H7 (cell line): Measurements from ENCODE around the gene BAG1. TPM values are rescaled to one million over a fixed set of nuclear protein-coding genes. Genes with fewer than 3 reads are reported as not detected.

Experiments
- DNase-seq: peaks from one replicate; pipeline ENCODE4 v3.0.0; 2012
- H3K27me3 ChIP-seq: 2 replicates; pipeline ENCODE4 v1.6.0; 2011; ENCODE audit warnings: mild to moderate bottlenecking, low read length; ENCODE audit not compliant: control insufficient read depth, insufficient read depth
- H3K36me3 ChIP-seq: replicated peaks from 2 replicates; pipeline ENCODE4 v1.5.1; 2011; ENCODE audit warnings: low read length; ENCODE audit not compliant: control insufficient read depth, insufficient read depth
- H3K4me3 ChIP-seq: 2 replicates; pipeline ENCODE4 v1.5.1; 2011; ENCODE audit warnings: low read depth, mild to moderate bottlenecking, control low read depth, low read length, moderate library complexity; ENCODE audit not compliant: insufficient read depth
- total RNA-seq: library from RNA; depleted of rRNA; stranded (reverse); fragments of >200 nt; shearing (Covaris generic); gene quantifications from 2 replicates; pipeline ENCODE4 v1.2.3, GENCODE V29; 2014

BAG1 gene
- total RNA-seq, 1 experiment from 2014 or later, result 27.8 TPM

- DNase-seq, result peak; percentile 95
- H3K4me3 ChIP-seq, result peak within 1 kb of the TSS; percentile 96
- no peaks in the 10 kb centered on the region for H3K27me3 ChIP-seq
- peaks cover 3% of the 10 kb centered on the region; the same call in 1 of the 2 replicates for H3K36me3 ChIP-seq
Observed at GRCh38 chr9:33290247-33291030, 25.9 kb upstream of the BAG1 start, which contains the start of gene NFX1. Gene NFX1, plus strand, starts transcription at chr9:33290516. Its CDS starts 57 bp downstream, at chr9:33290573.

GRCh38 chr9:33289936-33290246, 25.4 kb upstream of the BAG1 start:
- peak overlapping the region; percentile 96 for H3K4me3 ChIP-seq
- H3K36me3 ChIP-seq, result 0 out of 2 replicates have a peak, but pooled peaks cover 1% of the 10 kb centered on the region
- H3K27me3 ChIP-seq, result no peaks in the 10 kb centered on the region
- DNase-seq, result no peak

- H3K27me3 ChIP-seq, result no peaks in the 10 kb centered on the region
- DNase-seq, result peak; percentile 52
- 0 out of 2 replicates have a peak, but pooled peaks cover 1% of the 10 kb centered on the region for H3K36me3 ChIP-seq
- 0 out of 2 replicates have a peak overlapping the region, but pooled peaks have one; percentile 96 for H3K4me3 ChIP-seq
Observed at GRCh38 chr9:33289496-33289895, 25.0 kb upstream of the BAG1 start.

DNA sequence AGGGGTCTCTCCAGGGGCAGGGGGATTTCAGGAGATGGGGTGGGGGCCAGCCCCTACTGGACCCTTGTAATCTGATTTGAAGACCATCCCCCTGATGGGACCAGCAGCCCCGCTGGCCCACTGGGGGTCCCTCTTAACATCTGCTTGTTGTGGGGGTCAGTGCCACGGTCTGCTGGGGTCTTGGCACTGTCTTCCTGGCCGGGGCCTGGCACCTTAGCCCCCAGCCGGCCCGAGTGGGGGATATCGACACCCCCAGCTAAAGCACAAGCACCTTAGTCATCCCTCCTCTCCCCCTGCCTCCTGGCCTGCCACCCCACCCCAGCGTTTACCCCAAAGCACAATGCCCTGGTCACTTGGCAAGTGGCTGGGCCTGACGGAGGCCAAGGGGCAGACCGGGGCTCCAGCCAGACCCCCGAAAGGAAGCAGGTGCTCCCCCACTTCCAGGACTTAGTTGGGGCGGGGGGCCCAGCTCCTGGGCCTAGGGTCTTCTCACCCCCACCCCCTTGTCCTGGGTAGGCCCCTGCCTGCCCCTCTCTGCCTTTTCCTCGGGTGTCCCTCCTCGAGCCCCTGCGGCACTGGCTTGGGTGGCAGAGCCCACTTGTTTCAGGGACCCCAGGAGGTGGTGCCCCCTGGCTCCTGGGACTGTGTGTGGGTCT, 24.4 kb upstream of the BAG1 start:
- Histone ChIP-seq H3K27me3 (no peaks in the 10 kb centered on the region), H3K4me3 (no peak overlapping the region), H3K36me3 (0 out of 2 replicates have a peak, but pooled peaks cover 1% of the 10 kb centered on the region)
- peak; percentile 35 for DNase-seq

GRCh38 chr9:33288235-33288634, 23.7 kb upstream of the BAG1 start:
- H3K4me3 ChIP-seq, result no peak overlapping the region
- H3K36me3 ChIP-seq, result 0 out of 2 replicates have a peak, but pooled peaks cover 1% of the 10 kb centered on the region
- H3K27me3 ChIP-seq, result no peaks in the 10 kb centered on the region
- DNase-seq, result no peak

DNA sequence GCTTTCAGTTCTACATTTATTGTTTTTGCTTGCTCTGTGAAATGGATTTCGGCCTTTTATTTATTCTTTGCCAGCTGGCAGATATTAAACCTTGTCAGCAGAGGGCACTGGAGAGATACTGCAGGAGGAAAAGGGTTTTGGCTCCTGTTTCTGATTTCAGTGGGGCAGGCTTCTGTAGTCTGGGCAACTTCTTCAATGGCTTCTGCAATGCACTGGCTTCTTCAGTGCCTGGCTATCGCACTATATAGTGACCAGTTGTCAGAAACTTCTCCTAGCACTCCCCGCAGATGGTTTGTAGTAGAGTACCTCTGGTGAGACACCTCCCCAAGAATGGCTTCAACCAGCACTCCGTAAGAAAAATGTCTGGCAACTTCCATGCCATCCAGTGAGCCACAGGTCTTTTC, 22.6 kb upstream of the BAG1 start:
- Histone ChIP-seq H3K27me3 (no peaks in the 10 kb centered on the region), H3K4me3 (no peak overlapping the region), H3K36me3 (no peaks in the 10 kb centered on the region)
- DNase-seq, result peak; percentile 78

DNA sequence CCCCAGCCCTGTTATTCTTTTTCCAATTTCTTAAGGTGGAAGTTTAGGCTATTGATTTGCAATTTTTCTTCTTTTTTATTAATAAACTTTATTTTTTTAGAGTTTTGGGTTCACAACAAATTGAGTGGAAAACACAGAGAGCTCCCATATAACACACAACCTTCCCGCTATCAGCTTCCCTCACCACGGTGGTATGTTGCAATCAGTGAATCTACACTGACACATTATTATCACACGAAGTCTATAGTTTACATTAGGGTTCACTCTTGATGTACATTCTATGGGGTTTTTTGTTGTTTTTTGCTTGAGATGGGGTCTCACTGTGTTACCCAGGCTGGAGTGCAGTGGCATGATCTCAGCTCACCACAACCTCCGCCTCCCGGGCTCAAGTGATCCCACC, 21.0 kb upstream of the BAG1 start:
- Histone ChIP-seq H3K27me3 (no peaks in the 10 kb centered on the region), H3K4me3 (no peak overlapping the region), H3K36me3 (peaks cover 4% of the 10 kb centered on the region)
- no peak for DNase-seq

- DNase-seq, result no peak
- H3K36me3 ChIP-seq, result peaks cover 19% of the 10 kb centered on the region
- no peak overlapping the region for H3K4me3 ChIP-seq
- no peaks in the 10 kb centered on the region for H3K27me3 ChIP-seq
Observed at GRCh38 chr9:33277484-33277883, 13.0 kb upstream of the BAG1 start.

- no peak for DNase-seq
- Histone ChIP-seq H3K4me3 (no peak overlapping the region), H3K36me3 (peaks cover 19% of the 10 kb centered on the region), H3K27me3 (no peaks in the 10 kb centered on the region)
Observed at GRCh38 chr9:33273972-33274328, 9.4 kb upstream of the BAG1 start.

DNA sequence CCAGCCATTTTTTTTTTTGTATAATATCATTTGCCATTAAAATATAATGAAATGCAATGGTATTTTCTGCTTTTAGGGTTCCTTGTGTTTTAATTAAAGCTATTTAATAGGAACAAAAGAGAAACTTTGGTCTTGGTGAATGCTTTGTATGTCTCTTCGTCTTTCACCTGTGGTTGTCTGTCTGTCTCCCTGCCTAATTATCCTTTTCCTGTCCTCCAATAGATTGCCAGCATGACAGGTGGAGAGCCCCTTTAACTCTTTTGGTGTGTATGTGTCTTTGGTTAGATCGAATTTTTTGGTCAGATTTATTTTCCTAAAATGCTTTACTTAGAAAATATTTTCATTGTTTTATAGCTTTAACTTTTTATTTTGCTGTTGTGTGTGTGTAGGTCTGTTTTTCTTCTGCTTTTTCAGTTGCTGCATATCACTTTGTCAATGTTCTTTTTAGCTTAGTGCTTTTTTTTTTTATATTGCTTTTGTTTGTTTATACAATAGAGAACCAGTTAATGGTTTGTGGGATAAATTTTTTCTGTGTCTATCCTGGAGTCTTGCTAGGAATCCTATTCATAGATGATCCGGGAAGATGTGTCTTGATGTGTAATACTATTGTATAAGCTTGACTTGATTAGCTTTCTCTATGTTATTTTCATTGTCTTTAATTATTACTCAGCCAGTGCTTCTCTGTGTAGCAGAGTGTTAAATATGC, 8.9 kb upstream of the BAG1 start:
- Histone ChIP-seq H3K36me3 (peaks cover 19% of the 10 kb centered on the region), H3K4me3 (no peak overlapping the region), H3K27me3 (no peaks in the 10 kb centered on the region)
- DNase-seq, result no peak

GRCh38 chr9:33272061-33272460, 7.6 kb upstream of the BAG1 start:
- no peak for DNase-seq
- no peaks in the 10 kb centered on the region for H3K27me3 ChIP-seq
- H3K4me3 ChIP-seq, result no peak overlapping the region
- peaks cover 17% of the 10 kb centered on the region for H3K36me3 ChIP-seq

DNA sequence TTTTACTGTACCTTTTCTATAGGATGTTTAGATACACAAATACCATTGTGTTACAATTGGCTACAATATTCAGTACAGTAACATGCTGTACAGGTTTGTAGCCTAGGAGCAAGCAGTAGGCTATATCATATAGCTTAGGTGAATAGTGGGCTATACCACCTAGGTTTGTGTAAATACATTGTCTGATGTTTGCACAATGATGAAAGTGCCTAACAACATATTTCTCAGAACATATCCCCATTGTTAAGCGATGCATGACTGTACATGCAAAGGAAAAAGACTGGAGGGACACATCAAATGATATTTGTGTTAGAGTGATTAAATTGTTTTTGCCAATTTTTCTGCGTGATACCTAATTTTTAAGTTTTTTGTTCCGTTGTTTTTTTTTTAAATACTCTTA, 5.6 kb upstream of the BAG1 start:
- Histone ChIP-seq H3K27me3 (no peaks in the 10 kb centered on the region), H3K36me3 (peaks cover 19% of the 10 kb centered on the region), H3K4me3 (no peak overlapping the region)
- DNase-seq, result no peak

GRCh38 chr9:33267151-33267767, 2.8 kb upstream of the BAG1 start:
- Histone ChIP-seq H3K36me3 (peaks cover 15% of the 10 kb centered on the region), H3K27me3 (no peaks in the 10 kb centered on the region), H3K4me3 (no peak overlapping the region)
- DNase-seq, result no peak

DNA sequence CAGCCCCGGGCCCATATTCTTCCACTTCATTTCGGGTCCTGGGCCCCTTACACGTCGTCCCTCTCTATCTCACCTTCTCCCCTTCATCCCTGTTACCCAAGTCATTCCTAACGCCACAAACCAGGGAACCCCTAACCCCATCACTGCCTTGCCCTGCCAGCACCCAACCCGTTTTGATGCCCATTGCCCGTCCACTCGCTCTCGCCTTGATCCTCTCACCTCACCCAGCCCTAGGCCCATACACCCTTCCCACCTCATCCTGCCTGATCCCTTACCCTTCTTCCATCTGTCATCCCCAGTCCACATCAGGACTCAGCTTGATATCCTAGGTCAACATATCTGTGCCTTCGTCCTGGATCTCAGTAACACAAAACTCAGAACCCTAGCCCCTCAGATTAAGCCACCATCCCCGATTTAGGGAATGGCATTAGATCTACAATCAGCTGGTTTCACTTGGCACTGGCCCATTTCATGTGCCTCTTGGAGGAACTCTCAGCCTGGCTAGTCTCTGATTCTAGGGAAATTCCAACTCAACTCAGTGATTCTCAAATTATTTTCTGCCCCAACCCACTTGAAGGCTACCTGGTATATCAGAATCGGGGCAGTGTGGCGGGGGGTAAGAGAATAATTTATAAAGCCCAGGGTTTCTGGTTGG, 830 bp upstream of the BAG1 start:
- peak overlapping the region; percentile 70 for H3K4me3 ChIP-seq
- H3K36me3 ChIP-seq, result peaks cover 15% of the 10 kb centered on the region
- H3K27me3 ChIP-seq, result no peaks in the 10 kb centered on the region
- peak; percentile 28 for DNase-seq
